ENCODE results near the gene TGFBR3.

Gene TGFBR3

GRCh38 chr1:91651243-91651642 is 234.7 kb downstream of the TGFBR3 start:
- H3K9ac ChIP-seq (ENCODE audit: low read depth, low read length): peak overlapping the region; percentile 45
- peak overlapping the region; percentile 7 for H3K4me2 ChIP-seq (ENCODE audit: low read length)
- H3K4me3 ChIP-seq (ENCODE audit: low read length): no peak overlapping the region
- no peaks in the 10 kb centered on the region for H3K36me3 ChIP-seq (ENCODE audit: insufficient read depth, low read length)
- H3K9me3 ChIP-seq (replicated peaks; ENCODE audit: low read length): no peaks in the 10 kb centered on the region
- no peaks in the 10 kb centered on the region for H3K27me3 ChIP-seq (ENCODE audit: control insufficient read depth, insufficient read depth, low read length)
- peaks cover 22% of the 10 kb centered on the region for H3K4me1 ChIP-seq (ENCODE audit: control insufficient read depth, insufficient read depth, low read length)

GRCh38 chr1:91650764-91651163 is 235.2 kb downstream of the TGFBR3 start:
- H3K4me2 ChIP-seq (ENCODE audit: low read length): peak overlapping the region; percentile 7
- no peaks in the 10 kb centered on the region for H3K9me3 ChIP-seq (replicated peaks; ENCODE audit: low read length)
- no peaks in the 10 kb centered on the region for H3K27me3 ChIP-seq (ENCODE audit: control insufficient read depth, insufficient read depth, low read length)
- no peak overlapping the region for H3K4me3 ChIP-seq (ENCODE audit: low read length)
- H3K36me3 ChIP-seq (ENCODE audit: insufficient read depth, low read length): no peaks in the 10 kb centered on the region
- peaks cover 22% of the 10 kb centered on the region for H3K4me1 ChIP-seq (ENCODE audit: control insufficient read depth, insufficient read depth, low read length)
- peak overlapping the region; percentile 48 for H3K9ac ChIP-seq (ENCODE audit: low read depth, low read length)

- Histone ChIP-seq H3K4me1 (ENCODE audit: control insufficient read depth, insufficient read depth, low read length) (peaks cover 20% of the 10 kb centered on the region), H3K9ac (ENCODE audit: low read depth, low read length) (no peak overlapping the region), H3K36me3 (ENCODE audit: insufficient read depth, low read length) (no peaks in the 10 kb centered on the region), H3K27me3 (ENCODE audit: control insufficient read depth, insufficient read depth, low read length) (peaks cover 3% of the 10 kb centered on the region), H3K4me3 (ENCODE audit: low read length) (no peak overlapping the region), H3K9me3 (replicated peaks; ENCODE audit: low read length) (no peaks in the 10 kb centered on the region), H3K4me2 (ENCODE audit: low read length) (no peak overlapping the region)
Observed at GRCh38 chr1:91647061-91647460, 238.9 kb downstream of the TGFBR3 start.

GRCh38 chr1:91645031-91645430 is 240.9 kb downstream of the TGFBR3 start:
- no peak overlapping the region for H3K4me3 ChIP-seq (ENCODE audit: low read length)

GRCh38 chr1:91643431-91643830 is 242.5 kb downstream of the TGFBR3 start:
- Histone ChIP-seq H3K4me3 (ENCODE audit: low read length) (no peak overlapping the region), H3K9ac (ENCODE audit: low read depth, low read length) (no peak overlapping the region), H3K36me3 (ENCODE audit: insufficient read depth, low read length) (no peaks in the 10 kb centered on the region), H3K27me3 (ENCODE audit: control insufficient read depth, insufficient read depth, low read length) (peaks cover 4% of the 10 kb centered on the region), H3K4me1 (ENCODE audit: control insufficient read depth, insufficient read depth, low read length) (no peaks in the 10 kb centered on the region), H3K4me2 (ENCODE audit: low read length) (no peak overlapping the region), H3K9me3 (replicated peaks; ENCODE audit: low read length) (no peaks in the 10 kb centered on the region)

More at GRCh38 chr1:91645031-91645430, 240.9 kb downstream of the TGFBR3 start:
- no peak overlapping the region for H3K4me2 ChIP-seq (ENCODE audit: low read length)
- H3K4me1 ChIP-seq (ENCODE audit: control insufficient read depth, insufficient read depth, low read length): peaks cover 1% of the 10 kb centered on the region
- no peaks in the 10 kb centered on the region for H3K36me3 ChIP-seq (ENCODE audit: insufficient read depth, low read length)
- H3K27me3 ChIP-seq (ENCODE audit: control insufficient read depth, insufficient read depth, low read length): peaks cover 4% of the 10 kb centered on the region
- no peaks in the 10 kb centered on the region for H3K9me3 ChIP-seq (replicated peaks; ENCODE audit: low read length)
- H3K9ac ChIP-seq (ENCODE audit: low read depth, low read length): no peak overlapping the region

GRCh38 chr1:91640877-91641526 is 244.9 kb downstream of the TGFBR3 start:
- Histone ChIP-seq H3K4me1 (ENCODE audit: control insufficient read depth, insufficient read depth, low read length) (no peaks in the 10 kb centered on the region), H3K36me3 (ENCODE audit: insufficient read depth, low read length) (no peaks in the 10 kb centered on the region), H3K9me3 (replicated peaks; ENCODE audit: low read length) (no peaks in the 10 kb centered on the region), H3K4me3 (ENCODE audit: low read length) (no peak overlapping the region), H3K4me2 (ENCODE audit: low read length) (no peak overlapping the region), H3K9ac (ENCODE audit: low read depth, low read length) (no peak overlapping the region), H3K27me3 (ENCODE audit: control insufficient read depth, insufficient read depth, low read length) (peaks cover 4% of the 10 kb centered on the region)

GRCh38 chr1:91637539-91637994 is 248.4 kb downstream of the TGFBR3 start:
- Histone ChIP-seq H3K27me3 (ENCODE audit: control insufficient read depth, insufficient read depth, low read length) (peaks cover 4% of the 10 kb centered on the region), H3K4me3 (ENCODE audit: low read length) (no peak overlapping the region), H3K9ac (ENCODE audit: low read depth, low read length) (no peak overlapping the region), H3K4me1 (ENCODE audit: control insufficient read depth, insufficient read depth, low read length) (no peaks in the 10 kb centered on the region), H3K36me3 (ENCODE audit: insufficient read depth, low read length) (no peaks in the 10 kb centered on the region), H3K4me2 (ENCODE audit: low read length) (no peak overlapping the region), H3K9me3 (replicated peaks; ENCODE audit: low read length) (no peaks in the 10 kb centered on the region)

- no peaks in the 10 kb centered on the region for H3K9me3 ChIP-seq (replicated peaks; ENCODE audit: low read length)
- H3K27me3 ChIP-seq (ENCODE audit: control insufficient read depth, insufficient read depth, low read length): no peaks in the 10 kb centered on the region
- no peak overlapping the region for H3K9ac ChIP-seq (ENCODE audit: low read depth, low read length)
- H3K36me3 ChIP-seq (ENCODE audit: insufficient read depth, low read length): no peaks in the 10 kb centered on the region
- H3K4me3 ChIP-seq (ENCODE audit: low read length): no peak overlapping the region
- H3K4me1 ChIP-seq (ENCODE audit: control insufficient read depth, insufficient read depth, low read length): no peaks in the 10 kb centered on the region
- H3K4me2 ChIP-seq (ENCODE audit: low read length): no peak overlapping the region
Observed at GRCh38 chr1:91635763-91636162, 250.2 kb downstream of the TGFBR3 start.

GRCh38 chr1:91633438-91633837 is 252.5 kb downstream of the TGFBR3 start:
- H3K9me3 ChIP-seq (replicated peaks; ENCODE audit: low read length): no peaks in the 10 kb centered on the region
- no peak overlapping the region for H3K4me3 ChIP-seq (ENCODE audit: low read length)
- H3K4me2 ChIP-seq (ENCODE audit: low read length): no peak overlapping the region
- H3K9ac ChIP-seq (ENCODE audit: low read depth, low read length): no peak overlapping the region
- H3K36me3 ChIP-seq (ENCODE audit: insufficient read depth, low read length): no peaks in the 10 kb centered on the region
- no peaks in the 10 kb centered on the region for H3K4me1 ChIP-seq (ENCODE audit: control insufficient read depth, insufficient read depth, low read length)
- no peaks in the 10 kb centered on the region for H3K27me3 ChIP-seq (ENCODE audit: control insufficient read depth, insufficient read depth, low read length)

- Histone ChIP-seq H3K27me3 (ENCODE audit: control insufficient read depth, insufficient read depth, low read length) (no peaks in the 10 kb centered on the region), H3K4me2 (ENCODE audit: low read length) (no peak overlapping the region), H3K36me3 (ENCODE audit: insufficient read depth, low read length) (no peaks in the 10 kb centered on the region), H3K9me3 (replicated peaks; ENCODE audit: low read length) (no peaks in the 10 kb centered on the region), H3K9ac (ENCODE audit: low read depth, low read length) (no peak overlapping the region), H3K4me3 (ENCODE audit: low read length) (no peak overlapping the region), H3K4me1 (ENCODE audit: control insufficient read depth, insufficient read depth, low read length) (no peaks in the 10 kb centered on the region)
Observed at GRCh38 chr1:91631718-91632330, 254.1 kb downstream of the TGFBR3 start.

GRCh38 chr1:91630803-91631202 is 255.1 kb downstream of the TGFBR3 start:
- Histone ChIP-seq H3K9me3 (replicated peaks; ENCODE audit: low read length) (no peaks in the 10 kb centered on the region), H3K9ac (ENCODE audit: low read depth, low read length) (no peak overlapping the region)

More at GRCh38 chr1:91630803-91631202, 255.1 kb downstream of the TGFBR3 start:
- no peak overlapping the region for H3K4me3 ChIP-seq (ENCODE audit: low read length)
- H3K36me3 ChIP-seq (ENCODE audit: insufficient read depth, low read length): no peaks in the 10 kb centered on the region
- H3K4me2 ChIP-seq (ENCODE audit: low read length): no peak overlapping the region
- H3K4me1 ChIP-seq (ENCODE audit: control insufficient read depth, insufficient read depth, low read length): no peaks in the 10 kb centered on the region
- no peaks in the 10 kb centered on the region for H3K27me3 ChIP-seq (ENCODE audit: control insufficient read depth, insufficient read depth, low read length)
